Stomach (tissue), 9 donors: Measurements from ENCODE around the gene ZFHX3. TPM values are rescaled to one million over a fixed set of nuclear protein-coding genes. Genes with fewer than 3 reads are reported as not detected.

Experiments
- DNase-seq, 2 donors: peaks; one replicate each; pipeline versions ENCODE4 v3.0.0 to v3.0.0-alpha.2; 2013 to 2019
- H3K27ac ChIP-seq, 5 donors: fragments of 200-600 bp in 4 of 5; sonication (generic) in 4 of 5; one replicate each; pipeline ENCODE4 v1.5.1; 2013 to 2019; ENCODE audit warnings: mild to moderate bottlenecking in 1 of 5, moderate library complexity in 1 of 5
- H3K27me3 ChIP-seq, 3 donors: fragments of 200-600 bp; sonication (generic); one replicate each; pipeline ENCODE4 v1.5.1; 2017 to 2019; ENCODE audit warnings: mixed run types in 1 of 3
- H3K36me3 ChIP-seq, 4 donors: fragments of 200-600 bp; sonication (generic); 1 replicate in 3 of 4; 2 replicates in 1 of 4; pipeline ENCODE4 v1.5.1; 2016 to 2019
- H3K4me1 ChIP-seq, 4 donors: fragments of 200-600 bp; sonication (generic); one replicate each; pipeline ENCODE4 v1.5.1; 2016 to 2019
- H3K4me3 ChIP-seq, 4 donors: fragments of 200-600 bp; sonication (generic) in 3 of 4; one replicate each; pipeline ENCODE4 v1.5.1; 2016 to 2019; ENCODE audit warnings: mild to moderate bottlenecking in 1 of 4
- H3K9me3 ChIP-seq, 4 donors: fragments of 200-600 bp; sonication (generic); one replicate each; pipeline ENCODE4 v1.5.1; 2016 to 2019
- EP300 ChIP-seq: sonication (generic); formaldehyde crosslinking; IDR thresholded peaks from one replicate; pipeline ENCODE4 v1.6.1; 2017; ENCODE audit warnings: antibody characterized with exemption
- POLR2A ChIP-seq, 4 donors: fragments of 450-650 bp; IDR thresholded peaks; one replicate each; pipeline ENCODE4 v1.6.1; 2016; ENCODE audit warnings: antibody characterized with exemption in 4 of 4, control low read depth in 2 of 4, mild to moderate bottlenecking in 1 of 4, moderate library complexity in 1 of 4
- POLR2AphosphoS5 ChIP-seq, 3 donors: sonication (generic); formaldehyde crosslinking; IDR thresholded peaks; one replicate each; pipeline ENCODE4 v1.6.1; 2016; ENCODE audit warnings: antibody characterized with exemption in 3 of 3
- WGBS, 5 donors: extraction: QIAGEN DNeasy Blood & Tissue Kit in 3 of 5; methylation state at CpG; one replicate each; pipeline versions ENCODE4 v1.1.5 to v1.1.7; 2013 to 2018; 5-methylcytosine and 5-hydroxymethylcytosine counted together
- intact Hi-C: fragments of 100-400 bp; cut with DNase I; formaldehyde crosslinking; loops from one replicate; pipeline ENCODE4 v1.15.1; 2023; ENCODE audit warnings: low total_unique reads
- polyA plus RNA-seq, 3 donors: library from polyadenylated mRNA; stranded (reverse); fragments of 200-250 nt; gene quantifications; one replicate each; pipeline ENCODE4 v1.2.3, GENCODE V29; 2013
- total RNA-seq, 5 donors: library from RNA; depleted of rRNA; stranded (reverse); fragments of >200 nt; gene quantifications; one replicate each; pipeline versions ENCODE4 v1.1.0 to v1.2.3, GENCODE V29; 2014 to 2016
- TF ChIP-seq, protein P1 (sequence below), 7 experiments: fragments of 450-650 bp in 4 of 7; fragments of 200-600 bp in 3 of 7; sonication (generic) in 3 of 7; IDR thresholded peaks; one replicate each; pipeline ENCODE4 v1.5.1; 2016 to 2019; ENCODE audit warnings: antibody characterized with exemption in 7 of 7, control low read depth in 2 of 7, mild to moderate bottlenecking in 1 of 7
- donor health status: healthy with polysubstance abuse.
- donor health status: Bipolar disorder and iron deficiency.
- donor health status: healthy.

The ZFHX3 gene
- total and polyA plus RNA-seq, 8 donors, result 1.1 to 27.5 (median 11.8) TPM

- WGBS, 5 donors, result 85 to 93% (median 92%) methylated on average over 12 of the region's 12 CpGs
- TF ChIP-seq, protein P1, sequence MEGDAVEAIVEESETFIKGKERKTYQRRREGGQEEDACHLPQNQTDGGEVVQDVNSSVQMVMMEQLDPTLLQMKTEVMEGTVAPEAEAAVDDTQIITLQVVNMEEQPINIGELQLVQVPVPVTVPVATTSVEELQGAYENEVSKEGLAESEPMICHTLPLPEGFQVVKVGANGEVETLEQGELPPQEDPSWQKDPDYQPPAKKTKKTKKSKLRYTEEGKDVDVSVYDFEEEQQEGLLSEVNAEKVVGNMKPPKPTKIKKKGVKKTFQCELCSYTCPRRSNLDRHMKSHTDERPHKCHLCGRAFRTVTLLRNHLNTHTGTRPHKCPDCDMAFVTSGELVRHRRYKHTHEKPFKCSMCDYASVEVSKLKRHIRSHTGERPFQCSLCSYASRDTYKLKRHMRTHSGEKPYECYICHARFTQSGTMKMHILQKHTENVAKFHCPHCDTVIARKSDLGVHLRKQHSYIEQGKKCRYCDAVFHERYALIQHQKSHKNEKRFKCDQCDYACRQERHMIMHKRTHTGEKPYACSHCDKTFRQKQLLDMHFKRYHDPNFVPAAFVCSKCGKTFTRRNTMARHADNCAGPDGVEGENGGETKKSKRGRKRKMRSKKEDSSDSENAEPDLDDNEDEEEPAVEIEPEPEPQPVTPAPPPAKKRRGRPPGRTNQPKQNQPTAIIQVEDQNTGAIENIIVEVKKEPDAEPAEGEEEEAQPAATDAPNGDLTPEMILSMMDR (IDR thresholded peaks at IDR 0.05), result no peak
- peaks cover 16 to 79% (median 52%) of the 10 kb centered on the region in 4 donors for H3K4me1 ChIP-seq
- intact Hi-C loops, result no loop called here
- no peaks in the 10 kb centered on the region for H3K36me3 ChIP-seq
- H3K27me3 ChIP-seq, result no peaks in the 10 kb centered on the region
- no peak for DNase-seq
- H3K27ac ChIP-seq, result peak overlapping the region in 1 of 5 donors; percentile 78
- H3K9me3 ChIP-seq, result no peaks in the 10 kb centered on the region
- H3K4me3 ChIP-seq, result no peak overlapping the region
These were observed 121.5 kb downstream of the ZFHX3 start for GRCh38 chr16:72926177-72927070.

DNA sequence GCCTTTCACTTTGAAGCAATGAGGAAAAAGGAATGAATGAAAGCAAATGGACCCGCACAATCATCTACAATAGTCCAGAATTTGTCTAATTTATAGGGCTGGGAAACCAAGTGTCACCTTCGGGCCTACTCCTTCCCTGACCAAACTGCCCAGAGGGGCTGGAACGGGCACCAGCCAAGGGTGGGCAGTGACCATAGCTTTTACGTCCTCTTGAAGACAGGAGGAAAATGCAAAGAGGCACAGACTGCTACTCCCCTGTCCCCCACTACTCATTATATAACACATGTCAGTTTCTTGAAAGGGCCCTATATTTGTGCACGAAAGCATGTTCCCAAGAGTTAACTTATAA, 122.3 kb downstream of the ZFHX3 start:
- intact Hi-C loops, result no loop called here

GRCh38 chr16:72924927-72925630, 122.8 kb downstream of the ZFHX3 start:
- Histone ChIP-seq H3K27me3 (no peaks in the 10 kb centered on the region), H3K36me3 (no peaks in the 10 kb centered on the region), H3K9me3 (no peaks in the 10 kb centered on the region), H3K27ac (peak overlapping the region; percentile 57 to 78 (median 74)), H3K4me1 (peaks cover 14 to 68% (median 45%) of the 10 kb centered on the region in 4 donors), H3K4me3 (no peak overlapping the region)
- peak in 2 of 3 donors; percentile 52 to 86 for TF ChIP-seq POLR2AphosphoS5 (IDR thresholded peaks at IDR 0.05)
- TF ChIP-seq POLR2A (IDR thresholded peaks at IDR 0.05), result no peak
- intact Hi-C loops, result no loop called here
- peak; percentile 84 to 86 for DNase-seq
- WGBS, 5 donors, result 31 to 70% (median 60%) methylated on average over 17 of the region's 17 CpGs

More for the DNA sequence above, 122.3 kb downstream of the ZFHX3 start:
- TF ChIP-seq POLR2A (IDR thresholded peaks at IDR 0.05) (no peak), POLR2AphosphoS5 (IDR thresholded peaks at IDR 0.05) (no peak), EP300 (no peak)
- TF ChIP-seq, protein P1 (IDR thresholded peaks at IDR 0.05), result no peak
- no peak overlapping the region for H3K4me3 ChIP-seq
- H3K36me3 ChIP-seq, result no peaks in the 10 kb centered on the region
- peak overlapping the region; percentile 57 to 78 (median 74) for H3K27ac ChIP-seq
- WGBS, 5 donors, result 81 to 85% (median 84%) methylated on average over 5 of the region's 5 CpGs
- peaks cover 14 to 72% (median 48%) of the 10 kb centered on the region in 4 donors for H3K4me1 ChIP-seq
- DNase-seq, result no peak
- H3K27me3 ChIP-seq, result no peaks in the 10 kb centered on the region
- no peaks in the 10 kb centered on the region for H3K9me3 ChIP-seq

GRCh38 chr16:72924537-72924926, 123.4 kb downstream of the ZFHX3 start:
- Histone ChIP-seq H3K9me3 (no peaks in the 10 kb centered on the region), H3K27ac (peak overlapping the region; percentile 57 to 78 (median 74)), H3K4me1 (peaks cover 14 to 65% (median 42%) of the 10 kb centered on the region in 4 donors), H3K4me3 (no peak overlapping the region), H3K36me3 (no peaks in the 10 kb centered on the region), H3K27me3 (no peaks in the 10 kb centered on the region)
- 62 to 84% (median 77%) methylated on average over 9 of the region's 9 CpGs for WGBS, 5 donors
- intact Hi-C loops, result no loop called here
- TF ChIP-seq POLR2AphosphoS5 (IDR thresholded peaks at IDR 0.05) (no peak), POLR2A (IDR thresholded peaks at IDR 0.05) (no peak), EP300 (no peak)
- TF ChIP-seq, protein P1 (IDR thresholded peaks at IDR 0.05), result no peak
- no peak for DNase-seq
